Natural killer cell (primary cell): Measurements from ENCODE around the gene CCDC78. TPM values are rescaled to one million over a fixed set of nuclear protein-coding genes. Genes with fewer than 3 reads are reported as not detected.

Experiments
- ATAC-seq, 3 donors: fragments of 150-1000 bp in 2 of 3; fragments of 200-7000 bp in 1 of 3; cut with Tn5 transposase; 1 replicate in 1 of 3; 2 replicates in 2 of 3; pipeline ENCODE4 v1.10.0; 2021; ENCODE audit warnings: mild to moderate bottlenecking in 2 of 3, moderate library complexity in 2 of 3
- DNase-seq, 2 donors: peaks; one replicate each; pipeline versions ENCODE4 v3.0.0 to v3.0.0-alpha.2; 2013 to 2021; ENCODE audit warnings: mixed read lengths in 1 of 2
- H3K27ac ChIP-seq: one replicate; pipeline ENCODE4 v1.5.1; 2013; ENCODE audit warnings: mild to moderate bottlenecking, low read length
- H3K27me3 ChIP-seq: one replicate; pipeline ENCODE4 v1.6.1; 2013; ENCODE audit warnings: low read length; ENCODE audit not compliant: control insufficient read depth, insufficient read depth
- H3K36me3 ChIP-seq: one replicate; pipeline ENCODE4 v1.6.1; 2013; ENCODE audit warnings: low read length; ENCODE audit not compliant: control insufficient read depth, insufficient read depth
- H3K4me1 ChIP-seq: one replicate; pipeline ENCODE4 v1.6.1; 2013; ENCODE audit warnings: low read length; ENCODE audit not compliant: control insufficient read depth, insufficient read depth
- H3K4me3 ChIP-seq: one replicate; pipeline ENCODE4 v1.5.1; 2013; ENCODE audit warnings: low read length
- H3K9me3 ChIP-seq: one replicate; pipeline ENCODE4 v1.6.1; 2013; ENCODE audit warnings: low read length; ENCODE audit not compliant: control insufficient read depth, insufficient read depth
- H3K27ac Mint-ChIP-seq, 2 donors: one replicate each; pipeline ENCODE4 v1.8.0; 2022; ENCODE audit warnings: mild to moderate bottlenecking in 2 of 2, mixed read lengths in 2 of 2, moderate library complexity in 1 of 2
- H3K27me3 Mint-ChIP-seq, 2 donors: one replicate each; pipeline ENCODE4 v1.8.0; 2022; ENCODE audit warnings: low read depth in 2 of 2, mixed read lengths in 2 of 2
- H3K36me3 Mint-ChIP-seq: one replicate; pipeline ENCODE4 v1.8.0; 2022; ENCODE audit warnings: mixed read lengths
- H3K4me1 Mint-ChIP-seq, 2 donors: one replicate each; pipeline ENCODE4 v1.8.0; 2022; ENCODE audit warnings: mixed read lengths in 2 of 2
- H3K4me3 Mint-ChIP-seq: one replicate; pipeline ENCODE4 v1.8.0; 2022; ENCODE audit warnings: mild to moderate bottlenecking, moderate library complexity, mixed read lengths
- H3K9me3 Mint-ChIP-seq, 2 donors: one replicate each; pipeline ENCODE4 v1.8.0; 2022; ENCODE audit warnings: mixed read lengths in 2 of 2
- CTCF ChIP-seq: fragments of 200-600 bp; IDR thresholded peaks from one replicate; pipeline ENCODE4 v1.8.0; 2022; ENCODE audit warnings: antibody characterized with exemption
- WGBS: methylation state at CpG from one replicate; pipeline ENCODE4 v1.1.7; 2013; ENCODE audit warnings: missing lambda C conversion rate; ENCODE audit not compliant: insufficient coverage; 5-methylcytosine and 5-hydroxymethylcytosine counted together
- intact Hi-C: fragments of 100-400 bp; cut with micrococcal nuclease; formaldehyde crosslinking; loops from one replicate; pipeline ENCODE4 v1.14.2; 2022
- total RNA-seq, 4 donors: library from RNA; stranded (reverse); fragments of 120-200 nt in 1 of 4; gene quantifications; one replicate each; pipeline versions ENCODE4 v1.2.3 to v1.2.4, GENCODE V29; 2013 to 2022

The CCDC78 gene
- total RNA-seq, 3 donors from 2014 or later (not counting 1 experiment from before 2014, with no cell fraction given), result 6.2 to 10.0 (median 7.7) TPM

GRCh38 chr16:681746-682427 lies 44.4 kb downstream of the CCDC78 start:
- WGBS, result 83% methylated on average over 27 of the region's 28 CpGs
- H3K4me3 ChIP-seq, result no peak overlapping the region
- Mint-ChIP-seq H3K4me1 (peaks cover 0 to 35% of the 10 kb centered on the region in 2 donors), H3K4me3 (peak overlapping the region; percentile 70), H3K36me3 (no peaks in the 10 kb centered on the region), H3K9me3 (no peaks in the 10 kb centered on the region), H3K27ac (peak overlapping the region in 1 of 2 donors; percentile 9), H3K27me3 (no peaks in the 10 kb centered on the region)
- intact Hi-C loops, result no loop called here
- no peak for DNase-seq
- no peak overlapping the region for H3K27ac ChIP-seq
- no peaks in the 10 kb centered on the region for H3K9me3 ChIP-seq
- H3K36me3 ChIP-seq, result peaks cover 21% of the 10 kb centered on the region
- H3K4me1 ChIP-seq, result peaks cover 66% of the 10 kb centered on the region
- TF ChIP-seq CTCF, result no peak
- ATAC-seq, result no peak
- H3K27me3 ChIP-seq, result no peaks in the 10 kb centered on the region

GRCh38 chr16:680967-681745 lies 45.1 kb downstream of the CCDC78 start:
- Mint-ChIP-seq H3K4me3 (peak overlapping the region; percentile 67), H3K27me3 (no peaks in the 10 kb centered on the region), H3K36me3 (no peaks in the 10 kb centered on the region), H3K9me3 (no peaks in the 10 kb centered on the region), H3K4me1 (peaks cover 0 to 33% of the 10 kb centered on the region in 2 donors), H3K27ac (peak overlapping the region in 1 of 2 donors; percentile 67)
- H3K36me3 ChIP-seq, result peaks cover 17% of the 10 kb centered on the region
- no peak for ATAC-seq
- no peaks in the 10 kb centered on the region for H3K9me3 ChIP-seq
- peak in 1 of 2 donors; percentile 40 for DNase-seq
- peak overlapping the region; percentile 71 for H3K4me3 ChIP-seq
- H3K27ac ChIP-seq, result peak overlapping the region; percentile 63
- WGBS, result 56% methylated on average over 44 of the region's 44 CpGs
- intact Hi-C loops, result no loop called here
- no peaks in the 10 kb centered on the region for H3K27me3 ChIP-seq
- peaks cover 65% of the 10 kb centered on the region for H3K4me1 ChIP-seq
- TF ChIP-seq CTCF, result no peak

GRCh38 chr16:680625-680945 lies 45.7 kb downstream of the CCDC78 start:
- no peaks in the 10 kb centered on the region for H3K27me3 Mint-ChIP-seq
- H3K9me3 Mint-ChIP-seq, result no peaks in the 10 kb centered on the region
- no peak for ATAC-seq
- H3K4me1 Mint-ChIP-seq, result peaks cover 0 to 30% of the 10 kb centered on the region in 2 donors
- H3K4me3 Mint-ChIP-seq, result peak overlapping the region; percentile 85
- under 1% methylated on average over 38 of the region's 38 CpGs for WGBS
- H3K36me3 Mint-ChIP-seq, result no peaks in the 10 kb centered on the region
- no peak for DNase-seq
- H3K27ac Mint-ChIP-seq, result peak overlapping the region; percentile 67 to 75
- intact Hi-C loops, result no loop called here
- TF ChIP-seq CTCF, result no peak
- Histone ChIP-seq H3K9me3 (no peaks in the 10 kb centered on the region), H3K4me3 (peak overlapping the region; percentile 71), H3K4me1 (peaks cover 62% of the 10 kb centered on the region), H3K27ac (peak overlapping the region; percentile 63), H3K36me3 (peaks cover 17% of the 10 kb centered on the region), H3K27me3 (no peaks in the 10 kb centered on the region)
